Trophoblast cell (in vitro differentiated cells and primary cell): Measurements from ENCODE around the gene CLCNKB.
"Not testable (repeated sequence)": the region's sequence is repeated elsewhere in the genome, so short reads cannot be mapped to it uniquely, and the experiment has no call there.

ENCODE experiments used
- DNase-seq, 2 donors: peaks; one replicate each; pipeline ENCODE4 v3.0.0-alpha.2; 2016
- H2AFZ ChIP-seq: 2 replicates; pipeline ENCODE4 v1.6.1; 2013; ENCODE audit warnings: low read length, moderate library complexity, mild to moderate bottlenecking; ENCODE audit not compliant: insufficient read depth, poor library complexity
- H2AK5ac ChIP-seq: 2 replicates; pipeline ENCODE4 v1.6.1; 2013; ENCODE audit warnings: mild to moderate bottlenecking, low read length
- H2BK120ac ChIP-seq: 2 replicates; pipeline ENCODE4 v1.6.1; 2013; ENCODE audit warnings: low read length, mild to moderate bottlenecking, moderate library complexity; ENCODE audit not compliant: insufficient read depth, poor library complexity
- H2BK12ac ChIP-seq: 2 replicates; pipeline ENCODE4 v1.6.1; 2013; ENCODE audit warnings: mild to moderate bottlenecking, low read length, moderate library complexity
- H2BK5ac ChIP-seq: 2 replicates; pipeline ENCODE4 v1.6.1; 2013; ENCODE audit warnings: low read length, low read depth, moderate library complexity, mild to moderate bottlenecking; ENCODE audit not compliant: poor library complexity
- H3K14ac ChIP-seq: 2 replicates; pipeline ENCODE4 v1.6.1; 2013; ENCODE audit warnings: mild to moderate bottlenecking, low read length
- H3K18ac ChIP-seq: 2 replicates; pipeline ENCODE4 v1.6.1; 2013; ENCODE audit warnings: mild to moderate bottlenecking, low read length
- H3K23ac ChIP-seq: 2 replicates; pipeline ENCODE4 v1.6.1; 2013; ENCODE audit warnings: low read length
- H3K27ac ChIP-seq: 2 replicates; pipeline ENCODE4 v1.5.1; 2013; ENCODE audit warnings: low read depth, mild to moderate bottlenecking, inconsistent platforms, low read length, moderate library complexity
- H3K27me3 ChIP-seq: 2 replicates; pipeline ENCODE4 v1.6.1; 2013; ENCODE audit warnings: inconsistent platforms, mild to moderate bottlenecking, low read length, moderate library complexity; ENCODE audit not compliant: insufficient read depth
- H3K36me3 ChIP-seq, 2 experiments: 1 replicate in 1 of 2; 2 replicates in 1 of 2; pipeline ENCODE4 v1.6.1; 2013; ENCODE audit warnings: low read length in 2 of 2, mild to moderate bottlenecking in 2 of 2, moderate library complexity in 1 of 2; ENCODE audit not compliant: insufficient read depth in 2 of 2, control insufficient read depth in 1 of 2
- H3K4ac ChIP-seq: 2 replicates; pipeline ENCODE4 v1.6.1; 2013; ENCODE audit warnings: low read depth, mild to moderate bottlenecking, low read length, moderate library complexity
- H3K4me1 ChIP-seq, 2 experiments: 1 replicate in 1 of 2; 2 replicates in 1 of 2; pipeline ENCODE4 v1.6.1; 2013; ENCODE audit warnings: low read length in 2 of 2, mild to moderate bottlenecking in 2 of 2, moderate library complexity in 1 of 2; ENCODE audit not compliant: insufficient read depth in 2 of 2, control insufficient read depth in 1 of 2
- H3K4me2 ChIP-seq: 2 replicates; pipeline ENCODE4 v1.6.1; 2013; ENCODE audit warnings: inconsistent platforms, mild to moderate bottlenecking, low read length, moderate library complexity
- H3K4me3 ChIP-seq: 2 replicates; pipeline ENCODE4 v1.5.1; 2013; ENCODE audit warnings: mild to moderate bottlenecking, low read depth, low read length, inconsistent platforms
- H3K79me1 ChIP-seq: one replicate; pipeline ENCODE4 v1.6.1; 2013; ENCODE audit warnings: low read length
- H3K79me2 ChIP-seq: 2 replicates; pipeline ENCODE4 v1.6.1; 2013; ENCODE audit warnings: low read length, mild to moderate bottlenecking; ENCODE audit not compliant: control insufficient read depth, insufficient read depth, poor library complexity
- H3K9ac ChIP-seq: 2 replicates; pipeline ENCODE4 v1.6.1; 2013; ENCODE audit warnings: mild to moderate bottlenecking, low read length
- H3K9me3 ChIP-seq: 2 replicates; pipeline ENCODE4 v1.6.1; 2013; ENCODE audit warnings: low read depth, mild to moderate bottlenecking, control low read depth, inconsistent platforms, low read length; ENCODE audit not compliant: insufficient read depth
- H4K12ac ChIP-seq: 2 replicates; pipeline ENCODE4 v1.6.1; 2013; ENCODE audit warnings: low read depth, mild to moderate bottlenecking, low read length, moderate library complexity
- H4K8ac ChIP-seq: 2 replicates; pipeline ENCODE4 v1.6.1; 2013; ENCODE audit warnings: low read depth, mild to moderate bottlenecking, low read length, moderate library complexity
- H4K91ac ChIP-seq: one replicate; pipeline ENCODE4 v1.6.1; 2013; ENCODE audit warnings: low read depth, mild to moderate bottlenecking, low read length, moderate library complexity
- WGBS: extraction: QIAGEN DNeasy Blood & Tissue Kit; methylation state at CpG from one replicate; pipeline ENCODE4 v1.1.7; 2013; ENCODE audit warnings: missing lambda C conversion rate; ENCODE audit not compliant: insufficient read length, insufficient coverage; ENCODE audit errors: extremely low coverage; 5-methylcytosine and 5-hydroxymethylcytosine counted together

The CLCNKB gene

GRCh38 chr1:16054598-16055540 lies 11.3 kb downstream of the CLCNKB start:
- no CpG with 5 or more reads among the region's 7 CpGs for WGBS
- Histone ChIP-seq H3K4me1 (no peaks in the 10 kb centered on the region), H3K18ac (no peak overlapping the region), H3K4ac (no peak overlapping the region), H4K12ac (no peak overlapping the region), H3K4me2 (no peak overlapping the region), H3K36me3 (no peaks in the 10 kb centered on the region), H3K4me3 (no peak overlapping the region), H2BK12ac (no peak overlapping the region), H4K8ac (no peak overlapping the region), H2AK5ac (no peak overlapping the region), H2AFZ (no peak overlapping the region), H4K91ac (no peak overlapping the region), H3K14ac (no peak overlapping the region), H3K23ac (no peak overlapping the region), H3K79me2 (no peaks in the 10 kb centered on the region), H3K27me3 (no peaks in the 10 kb centered on the region), H3K9ac (no peak overlapping the region), H3K27ac (no peak overlapping the region), H3K79me1 (no peaks in the 10 kb centered on the region), H3K9me3 (no peaks in the 10 kb centered on the region), H2BK120ac (no peak overlapping the region), H2BK5ac (no peak overlapping the region)
- DNase-seq = no peak

- no peak overlapping the region for H3K4me2 ChIP-seq
Observed at GRCh38 chr1:16055613-16056520, 12.3 kb downstream of the CLCNKB start.

GRCh38 chr1:16056521-16056912 lies 12.9 kb downstream of the CLCNKB start:
- H4K8ac ChIP-seq, H3K9ac ChIP-seq, H3K27ac ChIP-seq, H2BK5ac ChIP-seq, H3K18ac ChIP-seq, H3K4me3 ChIP-seq, H4K12ac ChIP-seq, H3K79me1 ChIP-seq, H2AK5ac ChIP-seq, H3K79me2 ChIP-seq, H2BK120ac ChIP-seq, H3K14ac ChIP-seq, DNase-seq, H3K4me2 ChIP-seq, H2BK12ac ChIP-seq, H4K91ac ChIP-seq, H3K9me3 ChIP-seq, H3K27me3 ChIP-seq, H3K4me1 ChIP-seq, H3K23ac ChIP-seq, H3K36me3 ChIP-seq, H3K4ac ChIP-seq, H2AFZ ChIP-seq: not testable (repeated sequence)
- WGBS = no CpG with 5 or more reads among the region's 4 CpGs

More at GRCh38 chr1:16055613-16056520, 12.3 kb downstream of the CLCNKB start:
- H3K27me3 ChIP-seq = no peaks in the 10 kb centered on the region
- H3K9me3 ChIP-seq = no peaks in the 10 kb centered on the region
- no peak overlapping the region for H3K14ac ChIP-seq
- no peak overlapping the region for H4K8ac ChIP-seq
- no CpG with 5 or more reads among the region's 18 CpGs for WGBS
- no peaks in the 10 kb centered on the region for H3K4me1 ChIP-seq
- H2AFZ ChIP-seq = no peak overlapping the region
- no peak overlapping the region for H3K23ac ChIP-seq
- DNase-seq = peak; percentile 92 to 96
- no peak overlapping the region for H3K18ac ChIP-seq
- H2BK5ac ChIP-seq = no peak overlapping the region
- H4K12ac ChIP-seq = no peak overlapping the region
- H2AK5ac ChIP-seq = no peak overlapping the region
- H3K27ac ChIP-seq = no peak overlapping the region
- H2BK120ac ChIP-seq = no peak overlapping the region
- no peak overlapping the region for H3K4me3 ChIP-seq
- H3K9ac ChIP-seq = no peak overlapping the region
- H2BK12ac ChIP-seq = no peak overlapping the region
- H3K79me1 ChIP-seq = no peaks in the 10 kb centered on the region
- no peaks in the 10 kb centered on the region for H3K36me3 ChIP-seq
- H4K91ac ChIP-seq = no peak overlapping the region
- H3K4ac ChIP-seq = no peak overlapping the region
- no peaks in the 10 kb centered on the region for H3K79me2 ChIP-seq

- H2BK12ac ChIP-seq, H2AFZ ChIP-seq, H2BK120ac ChIP-seq, H4K91ac ChIP-seq, H2AK5ac ChIP-seq, H3K36me3 ChIP-seq, DNase-seq, H3K27ac ChIP-seq, H3K79me1 ChIP-seq, H3K9ac ChIP-seq, H4K12ac ChIP-seq, H2BK5ac ChIP-seq, H3K9me3 ChIP-seq, H4K8ac ChIP-seq, H3K4me2 ChIP-seq, H3K18ac ChIP-seq, H3K4me3 ChIP-seq, H3K14ac ChIP-seq, H3K4me1 ChIP-seq, H3K23ac ChIP-seq, H3K27me3 ChIP-seq, H3K79me2 ChIP-seq, H3K4ac ChIP-seq: not testable (repeated sequence)
- WGBS = no CpG with 5 or more reads among the region's 7 CpGs
Observed at GRCh38 chr1:16057314-16057915, 13.8 kb downstream of the CLCNKB start.
